HCT116 (cell line): Measurements from ENCODE around the gene SUSD2. TPM values are rescaled to one million over a fixed set of nuclear protein-coding genes. Genes with fewer than 3 reads are reported as not detected.
A peak's percentile ranks its signal among the peaks of the same experiment; 100 is the strongest.

Experiments
- ATAC-seq: fragments of 200-7000 bp; cut with Tn5 transposase; 2 replicates; pipeline ENCODE4 v1.9.1; 2020; ENCODE audit warnings: mild to moderate bottlenecking, moderate library complexity
- BruUV-seq: library from RNA; stranded (reverse); fragments of 400-500 nt; replicated peaks from 2 replicates; lab custom pipeline; 2021; lab: Mats Ljungman, UMichigan
- CTCF ChIA-PET: fragments of 300-600 bp; sonication (Branson Sonifier 250); formaldehyde crosslinking; loops from one replicate; lab custom pipeline; 2021; ENCODE audit warnings: antibody characterized with exemption; lab: Charles Lee
- POLR2A ChIA-PET: fragments of 300-600, 350-600 bp; sonication (Branson Sonifier 250); formaldehyde crosslinking; loops from one replicate; lab custom pipeline; 2021; ENCODE audit warnings: antibody characterized with exemption; lab: Charles Lee
- RAD21 ChIA-PET, 2 experiments: fragments of 300-600 bp; sonication (Branson Sonifier 250); formaldehyde crosslinking; loops; one replicate each; lab custom pipeline; 2023; ENCODE audit warnings: low total read pairs in 2 of 2; ENCODE audit not compliant: uncharacterized antibody in 2 of 2, unreplicated experiment in 2 of 2, low non-redundant PET in 1 of 2; lab: Charles Lee
- DNase-seq: peaks from one replicate; pipeline ENCODE4 v3.0.0-alpha.2; 2010; ENCODE audit warnings: low read depth, low spot score
- H2AFZ ChIP-seq: fragments of 200-600 bp; shearing (Covaris generic), sonication (generic); 2 replicates; pipeline ENCODE4 v1.6.1; 2017; ENCODE audit warnings: low read depth, mixed run types, mixed read lengths, antibody characterized with exemption, low read length; ENCODE audit not compliant: poor library complexity, severe bottlenecking
- H3K27ac ChIP-seq: 2 replicates; pipeline ENCODE4 v1.5.1; 2012; ENCODE audit warnings: low read depth, low read length
- H3K27me3 ChIP-seq: fragments of 200-600 bp; sonication (generic); 2 replicates; pipeline ENCODE4 v1.6.1; 2016; ENCODE audit warnings: mixed run types, low read length, mixed read lengths; ENCODE audit not compliant: insufficient read depth
- H3K36me3 ChIP-seq, 2 experiments: fragments of 200-500 bp in 1 of 2; fragments of 200-600 bp in 1 of 2; sonication (Bioruptor generic) in 1 of 2; sonication (generic) in 1 of 2; 2 replicates each; pipeline versions ENCODE4 v1.5.1 to v1.6.1; 2014 to 2016; ENCODE audit warnings: low read length in 2 of 2, inconsistent platforms in 1 of 2, mixed read lengths in 1 of 2, mixed run types in 1 of 2; ENCODE audit not compliant: insufficient read depth in 2 of 2, control insufficient read depth in 1 of 2
- H3K4me1 ChIP-seq, 2 experiments: fragments of 200-600 bp in 1 of 2; sonication (generic) in 1 of 2; 2 replicates each; pipeline versions ENCODE4 v1.5.1 to v1.6.1; 2012 to 2017; ENCODE audit warnings: low read length in 2 of 2, inconsistent platforms in 1 of 2, mild to moderate bottlenecking in 1 of 2, mixed read lengths in 1 of 2, mixed run types in 1 of 2, moderate library complexity in 1 of 2; ENCODE audit not compliant: insufficient read depth in 2 of 2, control insufficient read depth in 1 of 2
- H3K4me2 ChIP-seq: fragments of 200-600 bp; sonication (generic); 2 replicates; pipeline ENCODE4 v1.6.1; 2017; ENCODE audit warnings: mixed run types, low read length, mixed read lengths
- H3K4me3 ChIP-seq, 2 experiments: fragments of 200-600 bp in 1 of 2; sonication (generic) in 1 of 2; replicated peaks in 1 of 2; 2 replicates each; pipeline ENCODE4 v1.5.1; 2011 to 2016; ENCODE audit warnings: low read length in 2 of 2, control low read depth in 1 of 2, low read depth in 1 of 2, mild to moderate bottlenecking in 1 of 2, mixed read lengths in 1 of 2, mixed run types in 1 of 2
- H3K79me2 ChIP-seq: fragments of 200-600 bp; sonication (generic); 2 replicates; pipeline ENCODE4 v1.6.1; 2017; ENCODE audit warnings: mild to moderate bottlenecking, mixed run types, low read length, moderate library complexity, mixed read lengths; ENCODE audit not compliant: insufficient read depth
- H3K9ac ChIP-seq: fragments of 200-600 bp; sonication (generic); 2 replicates; pipeline ENCODE4 v1.6.1; 2016; ENCODE audit warnings: low read length, mixed read lengths
- H3K9me2 ChIP-seq: fragments of 200-600 bp; sonication (generic), shearing (Covaris generic); 2 replicates; pipeline ENCODE4 v1.6.1; 2017; ENCODE audit warnings: mixed run types, mild to moderate bottlenecking, moderate library complexity; ENCODE audit not compliant: insufficient read depth
- H3K9me3 ChIP-seq, 2 experiments: fragments of 200-500 bp in 1 of 2; fragments of 200-600 bp in 1 of 2; sonication (Bioruptor generic) in 1 of 2; sonication (generic) in 1 of 2; 2 replicates each; pipeline ENCODE4 v1.6.1; 2014 to 2017; ENCODE audit warnings: low read length in 2 of 2, mixed read lengths in 2 of 2, inconsistent platforms in 1 of 2, low read depth in 1 of 2, mild to moderate bottlenecking in 1 of 2, mixed run types in 1 of 2, moderate library complexity in 1 of 2; ENCODE audit not compliant: control insufficient read depth in 1 of 2, insufficient read depth in 1 of 2
- H4K20me1 ChIP-seq: fragments of 200-600 bp; sonication (generic), shearing (Covaris generic); 2 replicates; pipeline ENCODE4 v1.6.1; 2017; ENCODE audit warnings: mixed run types, mild to moderate bottlenecking, moderate library complexity; ENCODE audit not compliant: insufficient read depth
- EGR1 ChIP-seq: IDR thresholded peaks from 2 replicates; pipeline ENCODE4 v1.6.1; 2012; ENCODE audit warnings: low read depth
- ELF1 ChIP-seq: IDR thresholded peaks from 2 replicates; pipeline ENCODE4 v1.6.1; 2012; ENCODE audit warnings: low read depth, borderline replicate concordance
- POLR2A ChIP-seq: IDR thresholded peaks from 2 replicates; pipeline ENCODE4 v1.7.0; 2011; ENCODE audit warnings: borderline replicate concordance; ENCODE audit not compliant: insufficient read depth, insufficient read length; ENCODE audit errors: extremely low read depth
- SIN3A ChIP-seq: IDR thresholded peaks from 2 replicates; pipeline ENCODE4 v1.6.1; 2012; ENCODE audit warnings: low read depth
- SP1 ChIP-seq: IDR thresholded peaks from 2 replicates; pipeline ENCODE4 v1.6.1; 2012; ENCODE audit warnings: low read depth
- YY1 ChIP-seq: IDR thresholded peaks from 2 replicates; pipeline ENCODE4 v1.6.1; 2011; ENCODE audit warnings: low read length, low read depth, moderate library complexity, mild to moderate bottlenecking; ENCODE audit not compliant: insufficient replicate concordance; ENCODE audit errors: extremely low read depth
- intact Hi-C: fragments of 100-400 bp; cut with micrococcal nuclease; formaldehyde crosslinking; loops from 2 replicates; pipeline ENCODE4 v1.10.0; 2022
- total RNA-seq: library from RNA; stranded (reverse); gene quantifications from one replicate; pipeline ENCODE4 v1.2.1, GENCODE V29; 2021; ENCODE audit not compliant: unreplicated experiment
- TF ChIP-seq, protein P1 (sequence below): IDR thresholded peaks from 2 replicates; pipeline ENCODE4 v1.6.1; 2012
- TF ChIP-seq, protein P2 (sequence below), 3 experiments: fragments of 200-600 bp in 1 of 3; sonication (generic) in 1 of 3; IDR thresholded peaks in 2 of 3; conservative IDR thresholded peaks in 1 of 3; 2 replicates each; pipeline ENCODE4 v1.5.1; 2012 to 2017; ENCODE audit warnings: low read depth in 2 of 3, low read length in 2 of 3, antibody characterized with exemption in 1 of 3, borderline replicate concordance in 1 of 3, control low read depth in 1 of 3, mild to moderate bottlenecking in 1 of 3, mixed read lengths in 1 of 3, mixed run types in 1 of 3, moderate library complexity in 1 of 3; ENCODE audit not compliant: insufficient read depth in 1 of 3

The SUSD2 gene
- total RNA-seq, 1 experiment from 2014 or later = 6.6 TPM

DNA sequence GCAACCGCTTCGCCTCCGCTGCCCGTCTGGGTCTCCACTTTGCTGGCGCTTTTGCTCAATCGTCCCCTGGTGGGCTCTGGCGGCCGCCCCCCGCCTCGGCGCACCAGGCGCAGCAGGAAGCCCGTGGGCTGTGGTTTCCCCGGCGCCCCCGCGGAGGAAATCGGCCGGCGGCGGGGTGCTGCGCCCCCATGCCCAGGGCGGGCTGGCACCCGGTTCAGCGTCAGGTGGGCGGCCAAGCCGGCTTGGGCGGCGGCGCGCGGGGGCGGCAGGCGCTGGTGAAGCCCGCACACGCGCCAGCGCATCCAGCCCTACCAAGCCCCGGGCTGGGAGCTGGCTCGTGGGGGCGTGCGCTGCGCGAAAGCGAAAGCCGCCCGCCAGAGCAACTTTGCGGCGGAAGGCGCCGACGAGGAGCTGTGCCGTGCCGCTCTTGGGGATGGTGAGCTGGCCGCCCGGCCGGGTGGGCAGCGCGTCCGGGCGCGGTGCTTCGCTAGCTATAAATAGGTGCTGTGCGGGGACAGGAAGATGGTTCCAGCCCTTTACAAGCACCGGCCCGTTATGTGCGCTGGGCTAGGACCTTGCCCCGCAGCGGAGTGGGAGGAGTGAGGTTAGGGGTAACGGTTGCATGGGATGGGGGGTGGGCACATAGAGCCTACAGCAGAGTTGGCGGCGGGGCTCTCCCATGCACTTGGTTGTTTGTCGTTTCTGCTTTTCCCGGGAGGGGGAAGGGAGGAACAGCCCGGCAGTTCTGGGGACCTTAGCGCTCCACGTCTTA lies 25.0 kb upstream of the SUSD2 start:
- ChIA-PET POLR2A (no interaction called here), RAD21 (interaction anchor here in 1 of 2 experiments (0.7 kb wide), 1 partner anchor 83 kb away, joined by 4 read pairs; no protein-coding TSS in a partner anchor), CTCF (interaction anchor here (1.0 to 4.4 kb wide), 10 partner anchors 9 to 145 kb away, joined by 3 to 29 read pairs (median 4); partner anchors contain the start of genes CABIN1 and SUSD2)
- ATAC-seq (peak; percentile 45), DNase-seq (no peak)
- Histone ChIP-seq H3K4me3 (peak overlapping the region; percentile 55 to 69), H3K9ac (peak overlapping the region; percentile 51), H3K27ac (peak overlapping the region; percentile 86), H4K20me1 (no peaks in the 10 kb centered on the region), H2AFZ (no peak overlapping the region), H3K36me3 (no peaks in the 10 kb centered on the region), H3K79me2 (no peaks in the 10 kb centered on the region), H3K4me1 (peaks cover 18 to 31% of the 10 kb centered on the region in 2 experiments), H3K27me3 (no peaks in the 10 kb centered on the region), H3K9me3 (no peaks in the 10 kb centered on the region), H3K9me2 (no peaks in the 10 kb centered on the region), H3K4me2 (peak overlapping the region; percentile 98)
- intact Hi-C loops = loop anchor here (10.0 kb wide), 1 partner anchor 142 kb away; the partner anchor contains the start of gene CABIN1
- BruUV-seq = no TSS peak
- TF ChIP-seq EGR1 = peak; percentile 54; the same call in 1 of the 2 replicates
- TF ChIP-seq, protein P1, sequence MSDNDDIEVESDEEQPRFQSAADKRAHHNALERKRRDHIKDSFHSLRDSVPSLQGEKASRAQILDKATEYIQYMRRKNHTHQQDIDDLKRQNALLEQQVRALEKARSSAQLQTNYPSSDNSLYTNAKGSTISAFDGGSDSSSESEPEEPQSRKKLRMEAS = no peak

DNA sequence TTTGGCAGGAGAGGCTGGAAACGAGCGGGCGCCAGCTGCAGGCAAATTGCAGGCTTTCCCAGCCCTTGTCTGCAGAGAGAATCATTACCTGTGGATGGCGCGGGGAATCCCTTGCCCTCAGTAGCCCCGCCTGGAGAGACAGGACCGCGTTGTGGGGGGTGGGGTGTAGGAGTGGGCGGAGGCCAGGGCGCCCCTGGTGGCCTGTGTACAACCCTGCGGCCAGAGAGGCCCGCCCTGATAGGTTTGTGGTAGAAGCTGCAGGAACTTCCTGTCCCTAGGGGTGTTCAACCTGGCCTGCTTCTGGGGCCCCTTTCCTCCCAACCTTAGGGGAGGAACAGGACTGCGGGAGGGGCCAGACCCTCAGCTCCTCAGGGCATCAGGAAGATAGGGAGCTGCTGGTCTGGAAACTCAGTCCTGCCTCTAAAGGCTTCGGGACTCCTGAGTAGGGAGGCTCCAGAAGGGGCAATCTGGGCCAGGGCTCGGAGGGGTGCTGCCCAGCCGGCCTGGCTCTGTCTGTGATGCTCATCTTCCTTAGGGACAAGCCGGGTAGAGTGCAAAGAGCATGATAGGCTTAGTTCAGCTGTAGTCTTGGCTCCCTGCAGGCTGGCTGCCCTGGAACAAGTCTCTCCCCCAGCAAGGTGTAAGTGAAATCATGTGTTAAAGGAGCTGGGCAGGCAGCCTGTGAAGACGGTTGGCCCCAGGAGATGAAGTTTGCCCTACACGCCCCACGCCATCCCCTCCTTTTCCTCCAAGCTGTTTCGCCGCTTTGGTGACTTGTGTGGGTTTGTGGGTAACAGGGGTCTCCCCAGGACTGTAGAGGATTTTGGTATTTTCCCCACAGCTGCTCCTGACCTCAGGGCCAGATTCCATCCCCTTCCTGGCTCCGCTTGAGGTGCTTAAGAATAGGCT lies 24.1 kb upstream of the SUSD2 start:
- Histone ChIP-seq H4K20me1 (no peaks in the 10 kb centered on the region), H3K27me3 (no peaks in the 10 kb centered on the region), H3K4me3 (peak overlapping the region; percentile 55 to 69), H3K27ac (peak overlapping the region; percentile 86), H3K9me3 (no peaks in the 10 kb centered on the region), H2AFZ (no peak overlapping the region)
- intact Hi-C loops = loop anchor here (10.0 kb wide), 1 partner anchor 142 kb away; the partner anchor contains the start of gene CABIN1
- TF ChIP-seq EGR1 (peak; percentile 90), SIN3A (0 out of 2 replicates have a peak, but pooled peaks have one; percentile 24), YY1 (peak; percentile 20), POLR2A (no peak), SP1 (peak; percentile 30; the same call in 1 of the 2 replicates), ELF1 (no peak)
- TF ChIP-seq, protein P2, sequence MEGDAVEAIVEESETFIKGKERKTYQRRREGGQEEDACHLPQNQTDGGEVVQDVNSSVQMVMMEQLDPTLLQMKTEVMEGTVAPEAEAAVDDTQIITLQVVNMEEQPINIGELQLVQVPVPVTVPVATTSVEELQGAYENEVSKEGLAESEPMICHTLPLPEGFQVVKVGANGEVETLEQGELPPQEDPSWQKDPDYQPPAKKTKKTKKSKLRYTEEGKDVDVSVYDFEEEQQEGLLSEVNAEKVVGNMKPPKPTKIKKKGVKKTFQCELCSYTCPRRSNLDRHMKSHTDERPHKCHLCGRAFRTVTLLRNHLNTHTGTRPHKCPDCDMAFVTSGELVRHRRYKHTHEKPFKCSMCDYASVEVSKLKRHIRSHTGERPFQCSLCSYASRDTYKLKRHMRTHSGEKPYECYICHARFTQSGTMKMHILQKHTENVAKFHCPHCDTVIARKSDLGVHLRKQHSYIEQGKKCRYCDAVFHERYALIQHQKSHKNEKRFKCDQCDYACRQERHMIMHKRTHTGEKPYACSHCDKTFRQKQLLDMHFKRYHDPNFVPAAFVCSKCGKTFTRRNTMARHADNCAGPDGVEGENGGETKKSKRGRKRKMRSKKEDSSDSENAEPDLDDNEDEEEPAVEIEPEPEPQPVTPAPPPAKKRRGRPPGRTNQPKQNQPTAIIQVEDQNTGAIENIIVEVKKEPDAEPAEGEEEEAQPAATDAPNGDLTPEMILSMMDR (IDR thresholded peaks at IDR 0.05 in 2 of 3, conservative IDR thresholded peaks at IDR 0.05 in 1 of 3; ENCODE audit: borderline replicate concordance in 1 of 3, insufficient read depth in 1 of 3, low read depth in 2 of 3, low read length in 2 of 3) = peak; percentile 57 to 93 (median 91); a peak in 5 of 6 replicates
- TF ChIP-seq, protein P1 = peak; percentile 43; the same call in 1 of the 2 replicates
- TF ChIP-seq, all 23 proteins: peak for 6
- POLR2A ChIA-PET = no interaction called here
- CTCF ChIA-PET = interaction anchor here (0.6 to 4.4 kb wide), 14 partner anchors 9 to 373 kb away, joined by 3 to 29 read pairs (median 3); partner anchors contain the start of genes CABIN1 and SUSD2
- Histone ChIP-seq H3K9me2 (no peaks in the 10 kb centered on the region), H3K9ac (peak overlapping the region; percentile 51), H3K36me3 (no peaks in the 10 kb centered on the region), H3K4me1 (peaks cover 18 to 31% of the 10 kb centered on the region in 2 experiments), H3K79me2 (no peaks in the 10 kb centered on the region), H3K4me2 (peak overlapping the region; percentile 98)
- RAD21 ChIA-PET = no interaction called here
- ATAC-seq (peak; percentile 89), DNase-seq (peak; percentile 67)
- BruUV-seq = no TSS peak
